Rectal smooth muscle tissue (tissue), 1 donor: ENCODE measurements around the gene LMOD1.
A peak's percentile ranks its signal among the peaks of the same experiment; 100 is the strongest.

Experiments
- H3K27ac ChIP-seq: one replicate; pipeline ENCODE4 v1.7.0; 2013; ENCODE audit warnings: low read depth, low read length, inconsistent platforms
- H3K27me3 ChIP-seq: one replicate; pipeline ENCODE4 v1.7.0; 2013; ENCODE audit warnings: low read length; ENCODE audit not compliant: control insufficient read depth, insufficient read depth
- H3K36me3 ChIP-seq: one replicate; pipeline ENCODE4 v1.7.0; 2013; ENCODE audit warnings: low read length; ENCODE audit not compliant: control insufficient read depth, insufficient read depth
- H3K4me1 ChIP-seq: one replicate; pipeline ENCODE4 v1.7.0; 2013; ENCODE audit warnings: low read length; ENCODE audit not compliant: control insufficient read depth, insufficient read depth
- H3K4me3 ChIP-seq: one replicate; pipeline ENCODE4 v1.7.0; 2013; ENCODE audit warnings: low read length
- H3K9ac ChIP-seq: one replicate; pipeline ENCODE4 v1.7.0; 2013; ENCODE audit warnings: low read length

LMOD1 gene

GRCh38 chr1:201925981-201926645 lies 20.2 kb downstream of the LMOD1 start:
- H3K27ac ChIP-seq: peak overlapping the region; percentile 83
- peaks cover 25% of the 10 kb centered on the region for H3K4me1 ChIP-seq
- H3K36me3 ChIP-seq: no peaks in the 10 kb centered on the region
- H3K9ac ChIP-seq: no peak overlapping the region
- no peaks in the 10 kb centered on the region for H3K27me3 ChIP-seq
- no peak overlapping the region for H3K4me3 ChIP-seq

- Histone ChIP-seq H3K9ac (no peak overlapping the region), H3K36me3 (no peaks in the 10 kb centered on the region), H3K4me1 (peaks cover 29% of the 10 kb centered on the region), H3K27ac (peak overlapping the region; percentile 83), H3K4me3 (no peak overlapping the region), H3K27me3 (no peaks in the 10 kb centered on the region)
Observed at GRCh38 chr1:201925301-201925567, 21.1 kb downstream of the LMOD1 start.

- H3K9ac ChIP-seq: no peak overlapping the region
- no peaks in the 10 kb centered on the region for H3K27me3 ChIP-seq
- no peaks in the 10 kb centered on the region for H3K36me3 ChIP-seq
- peaks cover 53% of the 10 kb centered on the region for H3K4me1 ChIP-seq
- peak overlapping the region; percentile 25 for H3K27ac ChIP-seq
- no peak overlapping the region for H3K4me3 ChIP-seq
Observed at GRCh38 chr1:201921952-201922558, 24.3 kb downstream of the LMOD1 start.

- H3K4me3 ChIP-seq: peak overlapping the region; percentile 61
- no peaks in the 10 kb centered on the region for H3K36me3 ChIP-seq
- no peaks in the 10 kb centered on the region for H3K27me3 ChIP-seq
- H3K9ac ChIP-seq: peak overlapping the region; percentile 22
- peak overlapping the region; percentile 97 for H3K27ac ChIP-seq
- H3K4me1 ChIP-seq: peaks cover 67% of the 10 kb centered on the region
Observed at GRCh38 chr1:201918343-201918742, 28.0 kb downstream of the LMOD1 start.

DNA sequence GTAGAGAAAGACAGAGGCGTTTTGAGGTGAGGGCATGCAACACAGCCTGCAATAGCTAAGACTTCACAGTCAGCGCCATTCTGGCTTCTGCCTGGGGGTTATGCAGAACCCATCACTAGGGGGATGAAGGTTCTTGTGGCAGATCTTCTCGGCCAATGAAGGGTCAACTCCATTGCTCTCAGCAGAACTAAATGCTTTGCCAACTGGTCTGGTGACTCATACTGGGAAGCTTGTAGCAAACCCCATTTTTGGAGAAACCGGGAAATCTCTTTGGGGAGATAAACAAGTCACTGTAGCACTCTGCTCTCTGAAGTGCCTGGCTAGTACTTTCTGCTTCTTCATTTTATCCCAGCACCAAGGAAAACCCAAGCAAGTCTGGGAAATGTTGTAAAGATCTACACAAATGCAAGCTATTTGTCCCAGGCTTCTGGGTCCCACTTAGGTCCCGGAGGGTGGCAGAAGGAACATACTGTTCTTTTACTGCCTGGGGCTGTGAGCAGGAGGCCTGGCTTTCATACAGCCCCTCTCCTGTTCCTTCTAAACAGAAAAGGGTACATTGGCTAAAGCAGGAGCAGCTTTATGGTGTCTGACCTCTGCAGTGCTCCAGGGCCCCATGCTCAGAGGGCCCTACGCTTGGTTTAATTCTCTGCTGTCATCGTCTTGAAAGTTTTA lies 28.9 kb downstream of the LMOD1 start:
- H3K4me1 ChIP-seq: peaks cover 72% of the 10 kb centered on the region

GRCh38 chr1:201916649-201917249 lies 29.6 kb downstream of the LMOD1 start:
- H3K27ac ChIP-seq: peak overlapping the region; percentile 97
- H3K36me3 ChIP-seq: no peaks in the 10 kb centered on the region
- peaks cover 73% of the 10 kb centered on the region for H3K4me1 ChIP-seq
- peak overlapping the region; percentile 42 for H3K4me3 ChIP-seq
- H3K9ac ChIP-seq: peak overlapping the region; percentile 5
- H3K27me3 ChIP-seq: no peaks in the 10 kb centered on the region

More for the DNA sequence above, 28.9 kb downstream of the LMOD1 start:
- Histone ChIP-seq H3K4me3 (peak overlapping the region; percentile 61), H3K9ac (peak overlapping the region; percentile 5), H3K27ac (peak overlapping the region; percentile 97), H3K36me3 (no peaks in the 10 kb centered on the region), H3K27me3 (no peaks in the 10 kb centered on the region)

DNA sequence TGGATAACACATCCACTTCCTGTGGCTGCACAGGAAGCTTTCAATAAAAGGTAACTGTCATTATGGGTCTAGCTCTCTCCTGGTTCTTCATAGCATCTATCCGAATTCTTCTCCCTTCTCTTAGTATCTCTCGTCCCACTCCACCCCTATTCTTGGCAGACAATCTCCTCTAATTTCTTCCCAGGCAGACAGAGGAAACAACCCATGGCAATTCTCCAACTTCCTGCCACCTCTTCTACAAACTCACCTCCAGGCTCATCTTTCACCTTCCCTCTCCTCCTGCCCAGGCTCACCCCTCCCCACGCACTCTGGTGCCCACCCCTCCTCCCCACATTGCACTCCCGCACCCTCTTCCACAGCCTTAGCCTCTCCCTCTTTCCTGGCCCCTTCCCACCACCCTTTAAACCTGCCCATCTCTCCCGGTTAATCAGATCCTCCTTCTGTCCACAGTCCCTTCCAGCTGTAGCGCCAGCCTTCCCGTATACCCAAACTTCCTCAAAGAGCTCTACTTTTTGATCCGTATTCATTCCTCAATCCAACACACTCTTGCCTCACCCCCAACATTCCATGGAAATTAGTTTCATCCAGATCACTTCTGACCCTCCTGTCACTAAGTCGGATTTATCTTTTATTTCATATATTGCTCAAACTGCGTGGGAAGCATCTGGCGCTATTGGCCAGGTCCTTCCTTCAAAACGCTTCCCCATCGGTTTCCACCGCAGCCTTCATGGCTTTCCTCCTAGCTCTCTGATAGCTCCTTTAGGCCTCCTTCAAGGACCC lies 31.7 kb downstream of the LMOD1 start:
- H3K27ac ChIP-seq: peak overlapping the region; percentile 97
- H3K36me3 ChIP-seq: no peaks in the 10 kb centered on the region
- H3K9ac ChIP-seq: no peak overlapping the region
- no peak overlapping the region for H3K4me3 ChIP-seq
- no peaks in the 10 kb centered on the region for H3K27me3 ChIP-seq
- peaks cover 71% of the 10 kb centered on the region for H3K4me1 ChIP-seq

GRCh38 chr1:201912832-201913231 lies 33.5 kb downstream of the LMOD1 start:
- Histone ChIP-seq H3K9ac (no peak overlapping the region), H3K27me3 (no peaks in the 10 kb centered on the region), H3K4me3 (no peak overlapping the region), H3K27ac (peak overlapping the region; percentile 97), H3K36me3 (no peaks in the 10 kb centered on the region), H3K4me1 (peaks cover 74% of the 10 kb centered on the region)

DNA sequence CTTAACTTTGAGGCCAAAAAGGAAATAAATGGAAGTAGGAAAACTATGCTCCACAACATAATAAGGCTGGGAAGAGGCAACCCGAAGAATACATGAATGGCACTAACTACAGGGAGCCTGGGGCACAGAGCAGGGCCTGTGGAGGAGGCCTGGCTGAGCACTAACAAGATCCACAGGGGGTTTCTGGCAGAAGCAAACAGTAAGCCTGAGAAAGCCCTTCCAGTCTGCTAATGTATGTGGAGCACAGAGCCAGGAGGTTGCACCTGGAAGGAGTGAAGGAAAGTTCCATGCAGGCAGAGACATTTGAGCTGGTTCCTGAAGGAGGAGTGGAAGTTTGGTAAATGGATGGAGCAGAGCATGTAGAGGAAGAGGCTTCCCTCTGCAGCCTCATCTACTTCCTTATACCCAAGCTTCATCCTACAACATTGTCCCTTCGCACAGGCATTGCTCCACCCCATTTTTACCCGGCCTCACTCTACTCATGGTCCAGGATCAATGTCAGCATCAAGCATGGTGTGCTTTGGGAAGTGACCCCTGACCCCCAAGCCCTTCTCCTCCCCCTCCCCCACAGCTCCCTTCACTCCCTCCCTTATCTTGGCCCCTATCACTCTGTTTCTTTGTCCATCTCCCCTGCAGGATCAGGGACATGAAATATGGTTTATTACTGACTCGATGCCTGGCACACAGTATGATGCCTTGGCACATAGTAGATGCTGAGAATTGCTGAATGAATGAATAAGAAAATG lies 34.3 kb downstream of the LMOD1 start:
- H3K27ac ChIP-seq: peak overlapping the region; percentile 97
- H3K9ac ChIP-seq: no peak overlapping the region
- H3K4me3 ChIP-seq: no peak overlapping the region
- H3K36me3 ChIP-seq: no peaks in the 10 kb centered on the region
- peaks cover 74% of the 10 kb centered on the region for H3K4me1 ChIP-seq
- no peaks in the 10 kb centered on the region for H3K27me3 ChIP-seq

- Histone ChIP-seq H3K4me3 (no peak overlapping the region), H3K4me1 (peaks cover 79% of the 10 kb centered on the region), H3K27ac (peak overlapping the region; percentile 97), H3K9ac (no peak overlapping the region), H3K27me3 (no peaks in the 10 kb centered on the region), H3K36me3 (no peaks in the 10 kb centered on the region)
Observed at GRCh38 chr1:201907621-201908020, 38.7 kb downstream of the LMOD1 start.

DNA sequence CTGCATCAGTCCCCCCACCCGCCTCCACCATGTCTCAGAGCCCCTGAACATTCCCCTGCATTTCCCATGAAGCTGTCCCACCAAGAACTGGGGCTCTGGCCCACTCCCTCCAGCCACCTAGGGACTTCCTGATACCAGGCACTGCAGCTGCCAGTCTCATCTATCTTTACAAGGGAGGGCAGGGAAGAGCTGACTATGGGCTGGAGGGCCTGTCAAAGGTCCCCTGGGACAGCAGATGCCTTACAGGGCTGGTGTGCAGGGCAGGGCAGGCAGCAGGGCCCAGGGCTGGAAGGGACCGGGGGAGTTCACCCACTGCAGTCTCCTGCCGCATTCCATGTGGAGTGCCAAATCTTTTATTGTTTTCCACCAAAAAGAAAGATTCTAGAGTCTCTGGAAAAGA lies 40.0 kb downstream of the LMOD1 start:
- no peaks in the 10 kb centered on the region for H3K36me3 ChIP-seq
- H3K4me3 ChIP-seq: no peak overlapping the region
- no peaks in the 10 kb centered on the region for H3K27me3 ChIP-seq
- H3K27ac ChIP-seq: peak overlapping the region; percentile 97
- peaks cover 73% of the 10 kb centered on the region for H3K4me1 ChIP-seq
- no peak overlapping the region for H3K9ac ChIP-seq
